Panc1 (cell line): ENCODE results near the gene KRTAP10-9. TPM values are rescaled to one million over a fixed set of nuclear protein-coding genes. Genes with fewer than 3 reads are reported as not detected.
A peak's percentile ranks its signal among the peaks of the same experiment; 100 is the strongest.

Source experiments
- ATAC-seq: fragments of 200-7000 bp; cut with Tn5 transposase; 2 replicates; pipeline ENCODE4 v1.9.1; 2020; ENCODE audit warnings: mild to moderate bottlenecking, moderate library complexity
- BruUV-seq: library from RNA; stranded (reverse); fragments of 400-500 nt; replicated peaks from 2 replicates; lab custom pipeline; 2021; lab: Mats Ljungman, UMichigan
- CTCF ChIA-PET: fragments of 300-600 bp; sonication (Branson Sonifier 250); formaldehyde crosslinking; loops from one replicate; lab custom pipeline; 2022; ENCODE audit warnings: antibody characterized with exemption; lab: Charles Lee
- POLR2A ChIA-PET: fragments of 300-600 bp; sonication (Branson Sonifier 250); formaldehyde crosslinking; loops from one replicate; lab custom pipeline; 2022; ENCODE audit warnings: antibody characterized with exemption; lab: Charles Lee
- DNase-seq: peaks from one replicate; pipeline ENCODE4 v3.0.0-alpha.2; 2010; ENCODE audit warnings: low read depth, low spot score
- H3K27ac ChIP-seq: 2 replicates; pipeline ENCODE4 v1.5.1; 2011; ENCODE audit warnings: mild to moderate bottlenecking, low read length, inconsistent platforms
- H3K27me3 ChIP-seq: fragments of 200-500 bp; sonication (Bioruptor generic); 2 replicates; pipeline ENCODE4 v1.6.0; 2014; ENCODE audit warnings: low read length, inconsistent platforms; ENCODE audit not compliant: control insufficient read depth, insufficient read depth
- H3K36me3 ChIP-seq: fragments of 200-500 bp; sonication (Bioruptor generic); 2 replicates; pipeline ENCODE4 v1.5.1; 2014; ENCODE audit warnings: inconsistent platforms, mild to moderate bottlenecking, low read length, moderate library complexity; ENCODE audit not compliant: control insufficient read depth, insufficient read depth
- H3K4me1 ChIP-seq: 2 replicates; pipeline ENCODE4 v1.5.1; 2011; ENCODE audit warnings: inconsistent platforms, mild to moderate bottlenecking, low read length, moderate library complexity; ENCODE audit not compliant: control insufficient read depth, insufficient read depth
- H3K4me3 ChIP-seq, 2 experiments: 2 replicates each; pipeline ENCODE4 v1.5.1; 2011 to 2012; ENCODE audit warnings: low read depth in 2 of 2, low read length in 2 of 2, mild to moderate bottlenecking in 2 of 2, inconsistent platforms in 1 of 2, moderate library complexity in 1 of 2
- H3K9me3 ChIP-seq: fragments of 200-500 bp; sonication (Bioruptor generic); 2 replicates; pipeline ENCODE4 v1.5.1; 2014; ENCODE audit warnings: low read depth, mild to moderate bottlenecking, inconsistent platforms, low read length, moderate library complexity; ENCODE audit not compliant: control insufficient read depth, insufficient read depth
- POLR2AphosphoS5 ChIP-seq: IDR thresholded peaks from 2 replicates; pipeline ENCODE4 v1.6.1; 2012; ENCODE audit warnings: mild to moderate bottlenecking, low read depth, low read length, moderate library complexity
- SIN3A ChIP-seq: IDR thresholded peaks from 2 replicates; pipeline ENCODE4 v1.6.1; 2012; ENCODE audit warnings: low read depth, mild to moderate bottlenecking, low read length, moderate library complexity, borderline replicate concordance; ENCODE audit not compliant: insufficient read depth
- TCF7L2 ChIP-seq: IDR thresholded peaks from 2 replicates; pipeline ENCODE4 v1.6.1; 2011; ENCODE audit warnings: mild to moderate bottlenecking, low read depth, low read length, inconsistent platforms
- in situ Hi-C: cut with HindIII; loops from 2 replicates; pipeline ENCODE4 v1.10.0; 2016; ENCODE audit warnings: low sequenced_read_pairs, low pct_unique_long_range_greater_than_20kb
- intact Hi-C: fragments of 100-400 bp; cut with micrococcal nuclease; formaldehyde crosslinking; loops from one replicate; pipeline ENCODE4 v1.10.0; 2022; ENCODE audit not compliant: unreplicated experiment
- total RNA-seq: library from RNA; stranded (reverse); gene quantifications from one replicate; pipeline ENCODE4 v1.2.1, GENCODE V29; 2021; ENCODE audit not compliant: unreplicated experiment
- TF ChIP-seq, protein P1 (sequence below), 2 experiments: IDR thresholded peaks; 2 replicates each; pipeline ENCODE4 v1.6.1; 2011 to 2012; ENCODE audit warnings: low read depth in 2 of 2, control low read depth in 1 of 2, low read length in 1 of 2, mild to moderate bottlenecking in 1 of 2, moderate library complexity in 1 of 2; ENCODE audit not compliant: insufficient read depth in 1 of 2
- TF ChIP-seq, protein P2 (sequence below): fragments of 450-650 bp; IDR thresholded peaks from 2 replicates; pipeline ENCODE4 v1.5.1; 2017; ENCODE audit warnings: mild to moderate bottlenecking

The KRTAP10-9 gene
- total RNA-seq, 1 experiment from 2014 or later = not detected

DNA sequence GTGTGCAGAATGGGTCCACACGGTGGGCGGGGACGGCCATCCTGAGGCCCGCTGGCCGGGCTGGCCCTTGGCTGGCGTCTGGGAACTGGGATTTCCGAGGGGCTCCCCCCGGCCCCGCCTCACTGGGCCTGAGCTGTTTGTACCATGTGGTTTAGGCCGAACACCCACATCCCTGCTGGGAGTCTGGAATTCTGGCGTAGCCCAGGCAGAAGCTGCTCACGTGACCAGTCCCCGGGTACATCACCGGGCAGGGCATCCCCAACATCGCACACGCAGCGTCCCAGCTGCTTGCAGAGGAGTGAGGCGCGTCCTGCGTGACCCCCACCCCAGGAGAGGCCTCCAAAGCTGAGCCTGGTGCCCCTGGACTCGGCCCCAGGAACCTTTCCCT, 24.4 kb upstream of the KRTAP10-9 start:
- H3K36me3 ChIP-seq = no peaks in the 10 kb centered on the region
- ATAC-seq (0 out of 2 replicates have a peak, but pooled peaks have one; percentile 23), DNase-seq (no peak)
- ChIA-PET POLR2A (no interaction called here), CTCF (no interaction called here)
- intact Hi-C loops (no loop called here), in situ Hi-C loops (no loop called here)
- H3K27ac ChIP-seq = no peak overlapping the region
- TF ChIP-seq, protein P1, sequence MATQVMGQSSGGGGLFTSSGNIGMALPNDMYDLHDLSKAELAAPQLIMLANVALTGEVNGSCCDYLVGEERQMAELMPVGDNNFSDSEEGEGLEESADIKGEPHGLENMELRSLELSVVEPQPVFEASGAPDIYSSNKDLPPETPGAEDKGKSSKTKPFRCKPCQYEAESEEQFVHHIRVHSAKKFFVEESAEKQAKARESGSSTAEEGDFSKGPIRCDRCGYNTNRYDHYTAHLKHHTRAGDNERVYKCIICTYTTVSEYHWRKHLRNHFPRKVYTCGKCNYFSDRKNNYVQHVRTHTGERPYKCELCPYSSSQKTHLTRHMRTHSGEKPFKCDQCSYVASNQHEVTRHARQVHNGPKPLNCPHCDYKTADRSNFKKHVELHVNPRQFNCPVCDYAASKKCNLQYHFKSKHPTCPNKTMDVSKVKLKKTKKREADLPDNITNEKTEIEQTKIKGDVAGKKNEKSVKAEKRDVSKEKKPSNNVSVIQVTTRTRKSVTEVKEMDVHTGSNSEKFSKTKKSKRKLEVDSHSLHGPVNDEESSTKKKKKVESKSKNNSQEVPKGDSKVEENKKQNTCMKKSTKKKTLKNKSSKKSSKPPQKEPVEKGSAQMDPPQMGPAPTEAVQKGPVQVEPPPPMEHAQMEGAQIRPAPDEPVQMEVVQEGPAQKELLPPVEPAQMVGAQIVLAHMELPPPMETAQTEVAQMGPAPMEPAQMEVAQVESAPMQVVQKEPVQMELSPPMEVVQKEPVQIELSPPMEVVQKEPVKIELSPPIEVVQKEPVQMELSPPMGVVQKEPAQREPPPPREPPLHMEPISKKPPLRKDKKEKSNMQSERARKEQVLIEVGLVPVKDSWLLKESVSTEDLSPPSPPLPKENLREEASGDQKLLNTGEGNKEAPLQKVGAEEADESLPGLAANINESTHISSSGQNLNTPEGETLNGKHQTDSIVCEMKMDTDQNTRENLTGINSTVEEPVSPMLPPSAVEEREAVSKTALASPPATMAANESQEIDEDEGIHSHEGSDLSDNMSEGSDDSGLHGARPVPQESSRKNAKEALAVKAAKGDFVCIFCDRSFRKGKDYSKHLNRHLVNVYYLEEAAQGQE (IDR thresholded peaks at IDR 0.05; ENCODE audit: insufficient read depth in 1 of 2, low read depth in 2 of 2, low read length in 1 of 2) = no peak
- no peak for TF ChIP-seq POLR2AphosphoS5
- TF ChIP-seq, protein P2, sequence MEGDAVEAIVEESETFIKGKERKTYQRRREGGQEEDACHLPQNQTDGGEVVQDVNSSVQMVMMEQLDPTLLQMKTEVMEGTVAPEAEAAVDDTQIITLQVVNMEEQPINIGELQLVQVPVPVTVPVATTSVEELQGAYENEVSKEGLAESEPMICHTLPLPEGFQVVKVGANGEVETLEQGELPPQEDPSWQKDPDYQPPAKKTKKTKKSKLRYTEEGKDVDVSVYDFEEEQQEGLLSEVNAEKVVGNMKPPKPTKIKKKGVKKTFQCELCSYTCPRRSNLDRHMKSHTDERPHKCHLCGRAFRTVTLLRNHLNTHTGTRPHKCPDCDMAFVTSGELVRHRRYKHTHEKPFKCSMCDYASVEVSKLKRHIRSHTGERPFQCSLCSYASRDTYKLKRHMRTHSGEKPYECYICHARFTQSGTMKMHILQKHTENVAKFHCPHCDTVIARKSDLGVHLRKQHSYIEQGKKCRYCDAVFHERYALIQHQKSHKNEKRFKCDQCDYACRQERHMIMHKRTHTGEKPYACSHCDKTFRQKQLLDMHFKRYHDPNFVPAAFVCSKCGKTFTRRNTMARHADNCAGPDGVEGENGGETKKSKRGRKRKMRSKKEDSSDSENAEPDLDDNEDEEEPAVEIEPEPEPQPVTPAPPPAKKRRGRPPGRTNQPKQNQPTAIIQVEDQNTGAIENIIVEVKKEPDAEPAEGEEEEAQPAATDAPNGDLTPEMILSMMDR = no peak
- TF ChIP-seq TCF7L2 = no peak
- no peak for TF ChIP-seq SIN3A
- no peaks in the 10 kb centered on the region for H3K9me3 ChIP-seq
- H3K4me3 ChIP-seq = no peak overlapping the region
- no peaks in the 10 kb centered on the region for H3K27me3 ChIP-seq
- no peaks in the 10 kb centered on the region; the same call in 1 of the 2 replicates for H3K4me1 ChIP-seq
- no TSS peak for BruUV-seq

DNA sequence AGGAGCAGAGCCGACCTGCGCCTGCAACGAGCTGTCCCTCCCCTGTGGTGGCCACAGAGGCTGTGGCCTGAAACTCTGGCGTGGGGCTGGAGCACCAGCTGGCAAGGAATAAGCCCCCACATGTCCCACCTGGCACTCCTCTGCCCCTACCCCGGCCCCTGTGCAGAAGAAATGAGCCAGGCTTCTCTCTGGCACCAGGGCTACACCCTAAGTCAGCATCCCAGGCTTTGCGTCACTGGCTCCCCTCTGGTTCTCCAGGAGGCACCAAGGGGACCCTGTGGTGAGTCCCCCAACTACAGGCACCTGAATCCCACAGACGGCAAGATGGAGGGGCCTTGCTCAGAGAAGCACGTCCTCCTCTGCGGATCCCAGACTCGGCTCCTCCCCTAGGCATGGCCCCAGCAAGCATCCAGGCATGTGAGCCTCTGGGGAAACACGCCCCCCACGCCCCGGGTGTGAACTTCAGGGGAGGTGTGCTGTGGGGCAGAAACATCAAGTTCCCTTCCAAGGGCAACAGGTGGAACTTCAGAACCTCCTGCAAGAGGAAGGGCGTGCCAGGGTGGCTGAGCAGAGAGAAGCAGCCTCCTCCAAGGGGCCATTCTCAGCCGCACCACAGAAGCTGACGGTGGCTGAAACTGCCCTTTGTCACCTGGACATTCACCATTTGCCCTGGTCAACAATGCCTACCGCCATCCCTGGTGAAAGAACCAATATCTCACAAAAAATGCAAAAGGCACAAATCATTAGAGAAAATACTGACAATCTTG, 23.6 kb upstream of the KRTAP10-9 start:
- TF ChIP-seq, protein P2 = no peak
- TF ChIP-seq SIN3A = no peak
- TF ChIP-seq, protein P1 (IDR thresholded peaks at IDR 0.05; ENCODE audit: insufficient read depth in 1 of 2, low read depth in 2 of 2, low read length in 1 of 2) = no peak
- no peak for TF ChIP-seq TCF7L2
- TF ChIP-seq POLR2AphosphoS5 = no peak
- Histone ChIP-seq H3K9me3 (no peaks in the 10 kb centered on the region), H3K4me3 (no peak overlapping the region), H3K27me3 (no peaks in the 10 kb centered on the region), H3K4me1 (no peaks in the 10 kb centered on the region; the same call in 1 of the 2 replicates), H3K36me3 (no peaks in the 10 kb centered on the region), H3K27ac (no peak overlapping the region)
- intact Hi-C loops = no loop called here
- no peak for DNase-seq
- in situ Hi-C loops = no loop called here
- ChIA-PET CTCF (no interaction called here), POLR2A (no interaction called here)
- no peak for ATAC-seq
- no TSS peak for BruUV-seq
